Spleen (tissue), 11 donors: ENCODE data around the gene PPIL1. TPM values are rescaled to one million over a fixed set of nuclear protein-coding genes. Genes with fewer than 3 reads are reported as not detected.

ENCODE experiments used
- DNase-seq: peaks from one replicate; pipeline ENCODE4 v3.0.0-alpha.2; 2020
- H3K27ac ChIP-seq, 8 donors: fragments of 200-600 bp; sonication (generic) in 7 of 8; 1 replicate in 4 of 8; 2 replicates in 4 of 8; pipeline versions ENCODE4 v1.5.0 to v1.8.0; 2016 to 2021; ENCODE audit warnings: inconsistent platforms in 4 of 8, mild to moderate bottlenecking in 4 of 8, moderate library complexity in 1 of 8
- H3K27me3 ChIP-seq, 7 donors: fragments of 200-600 bp; sonication (generic) in 6 of 7; replicated peaks in 1 of 7; 1 replicate in 4 of 7; 2 replicates in 3 of 7; pipeline versions ENCODE4 v1.5.0 to v1.8.0; 2016 to 2021; ENCODE audit warnings: inconsistent platforms in 3 of 7, mild to moderate bottlenecking in 1 of 7
- H3K36me3 ChIP-seq, 6 donors: fragments of 200-600 bp; sonication (generic) in 5 of 6; 1 replicate in 4 of 6; 2 replicates in 2 of 6; pipeline versions ENCODE4 v1.5.0 to v1.8.0; 2016 to 2021; ENCODE audit warnings: inconsistent platforms in 2 of 6
- H3K4me1 ChIP-seq, 6 donors: fragments of 200-600 bp; sonication (generic) in 5 of 6; 1 replicate in 3 of 6; 2 replicates in 3 of 6; pipeline versions ENCODE4 v1.5.0 to v1.8.0; 2016 to 2021; ENCODE audit warnings: inconsistent platforms in 3 of 6
- H3K4me3 ChIP-seq, 8 donors: fragments of 200-600 bp; sonication (generic) in 7 of 8; 1 replicate in 4 of 8; 2 replicates in 4 of 8; pipeline versions ENCODE4 v1.5.0 to v1.8.0; 2016 to 2021; ENCODE audit warnings: inconsistent platforms in 4 of 8, mild to moderate bottlenecking in 4 of 8, moderate library complexity in 2 of 8
- H3K9me3 ChIP-seq, 8 donors: fragments of 200-600 bp; sonication (generic) in 7 of 8; 1 replicate in 4 of 8; 2 replicates in 4 of 8; pipeline versions ENCODE4 v1.5.0 to v1.8.0; 2016 to 2021; ENCODE audit warnings: inconsistent platforms in 4 of 8
- CTCF ChIP-seq, 11 experiments: fragments of 200-600 bp in 7 of 11; fragments of 450-650 bp in 4 of 11; sonication (generic) in 4 of 11; IDR thresholded peaks in 8 of 11; conservative IDR thresholded peaks in 3 of 11; 1 replicate in 7 of 11; 2 replicates in 4 of 11; pipeline versions ENCODE4 v1.4.0 to v1.8.0; 2016 to 2021; ENCODE audit warnings: antibody characterized with exemption in 11 of 11, inconsistent platforms in 4 of 11, mild to moderate bottlenecking in 1 of 11
- POLR2A ChIP-seq, 3 donors: fragments of 450-650 bp; IDR thresholded peaks; one replicate each; pipeline ENCODE4 v1.5.1; 2017; ENCODE audit warnings: antibody characterized with exemption in 3 of 3, mild to moderate bottlenecking in 1 of 3
- POLR2AphosphoS5 ChIP-seq, 3 donors: sonication (generic); formaldehyde crosslinking; IDR thresholded peaks; one replicate each; pipeline ENCODE4 v1.5.1; 2017; ENCODE audit warnings: antibody characterized with exemption in 3 of 3
- WGBS, 5 donors: extraction: QIAGEN DNeasy Blood & Tissue Kit in 3 of 5; methylation state at CpG; one replicate each; pipeline versions ENCODE4 v1.1.5 to v1.1.7; 2013 to 2018; 5-methylcytosine and 5-hydroxymethylcytosine counted together
- intact Hi-C: fragments of 100-400 bp; cut with DNase I; formaldehyde crosslinking; loops from one replicate; pipeline ENCODE4 v1.15.0; 2023; ENCODE audit warnings: low total_unique reads
- polyA plus RNA-seq, 3 donors: library from polyadenylated mRNA; stranded (reverse); fragments of 200-250 nt; gene quantifications; one replicate each; pipeline ENCODE4 v1.2.1, GENCODE V29; 2013
- total RNA-seq, 7 donors: library from RNA; depleted of rRNA in 3 of 7; stranded (reverse); fragments of >200 nt in 3 of 7; fragmentation: NEBNext Ultra II Directional in 4 of 7; extraction: Animal tissue kit (Norgen Biotek cat#: 25700) in 4 of 7; gene quantifications; one replicate each; pipeline versions ENCODE4 v1.1.0 to v1.2.1, GENCODE V29; 2016 to 2021
- donor health status: healthy with polysubstance abuse.
- donor health status: DM: no; HTN: no; CAD: no; lungs with moderate emphysema.
- donor health status: DM: no; HTN: no; CAD: no.
- donor health status: Bipolar disorder and iron deficiency.
- donor health status: healthy.
- donor health status: DM: no; HTN: no; CAD: no.
- donor health status: DM: yes; HTN: yes; CAD: no.

Gene PPIL1
- total and polyA plus RNA-seq, 10 donors: 8.7 to 26.4 (median 13.5) TPM

DNA sequence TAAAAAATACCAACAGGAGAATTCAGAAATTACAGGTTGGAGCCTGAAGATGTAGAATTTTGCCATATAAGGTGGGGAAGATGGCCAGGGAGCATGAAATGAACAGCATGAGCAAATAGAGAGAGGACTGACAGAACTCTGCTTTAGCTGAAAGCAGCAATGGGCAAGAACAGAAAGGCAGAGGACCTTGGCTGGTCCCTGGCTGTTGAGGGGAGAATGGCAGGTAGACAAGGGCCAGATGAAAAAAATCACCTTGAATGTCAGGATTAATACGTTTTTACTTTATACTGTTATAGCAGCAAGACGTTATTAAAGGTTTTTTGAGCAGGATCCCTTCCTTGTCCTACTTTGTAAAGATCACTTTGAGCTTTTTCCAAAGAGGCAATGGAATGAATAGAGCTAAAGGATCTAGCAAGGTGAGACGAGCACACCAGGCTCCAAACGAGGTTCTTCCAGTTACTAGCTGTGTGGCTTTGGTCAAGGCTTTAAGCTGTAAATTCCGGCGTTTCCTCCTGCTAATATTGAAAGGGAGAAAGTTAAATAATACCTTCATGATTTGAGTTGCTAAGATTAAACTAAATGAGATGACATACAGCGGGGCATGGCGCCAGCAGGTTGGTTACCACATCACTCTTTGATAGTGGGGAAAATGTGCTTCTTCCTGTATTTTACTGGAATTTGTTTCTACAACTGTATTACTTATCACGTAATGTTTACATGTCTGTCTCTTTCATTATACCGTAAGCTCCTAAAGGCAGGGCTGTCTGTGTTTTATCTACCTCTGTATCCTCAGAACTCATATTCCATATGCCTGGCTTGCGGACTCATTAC, 776 bp downstream of the PPIL1 start:
- no peak for TF ChIP-seq POLR2A (IDR thresholded peaks at IDR 0.05)
- TF ChIP-seq POLR2AphosphoS5 (IDR thresholded peaks at IDR 0.05): no peak
- H3K27ac ChIP-seq: peak overlapping the region; percentile 83 to 97 (median 92)
- intact Hi-C loops: no loop called here

GRCh38 chr6:36873115-36873514, 1.5 kb downstream of the PPIL1 start:
- no peak for TF ChIP-seq CTCF (IDR thresholded peaks at IDR 0.05 in 8 of 11, conservative IDR thresholded peaks at IDR 0.05 in 3 of 11)
- TF ChIP-seq POLR2AphosphoS5 (IDR thresholded peaks at IDR 0.05): no peak
- TF ChIP-seq POLR2A (IDR thresholded peaks at IDR 0.05): no peak
- Histone ChIP-seq H3K36me3 (peaks cover 0 to 37% (median 19%) of the 10 kb centered on the region in 6 donors), H3K4me1 (peaks cover 15 to 52% (median 24%) of the 10 kb centered on the region in 6 donors), H3K27me3 (no peaks in the 10 kb centered on the region), H3K27ac (no peak overlapping the region), H3K4me3 (peak overlapping the region in 2 of 8 donors; percentile 91 to 99), H3K9me3 (no peaks in the 10 kb centered on the region)
- intact Hi-C loops: no loop called here
- WGBS, 5 donors: 83 to 94% (median 90%) methylated on average over 1 of the region's 1 CpG
- no peak for DNase-seq

More for the DNA sequence above, 776 bp downstream of the PPIL1 start:
- Histone ChIP-seq H3K4me3 (peak overlapping the region; percentile 89 to 100 (median 96)), H3K36me3 (peaks cover 0 to 30% (median 15%) of the 10 kb centered on the region in 6 donors), H3K4me1 (peaks cover 15 to 45% (median 24%) of the 10 kb centered on the region in 6 donors), H3K27me3 (no peaks in the 10 kb centered on the region), H3K9me3 (no peaks in the 10 kb centered on the region)
- WGBS, 5 donors: 14 to 21% (median 14%) methylated on average over 11 of the region's 11 CpGs
- DNase-seq: no peak

- H3K4me3 ChIP-seq: no peak overlapping the region
- 91 to 98% (median 95%) methylated on average over 3 of the region's 3 CpGs for WGBS, 5 donors
Measured at GRCh38 chr6:36871686-36872085, 2.9 kb downstream of the PPIL1 start.

DNA sequence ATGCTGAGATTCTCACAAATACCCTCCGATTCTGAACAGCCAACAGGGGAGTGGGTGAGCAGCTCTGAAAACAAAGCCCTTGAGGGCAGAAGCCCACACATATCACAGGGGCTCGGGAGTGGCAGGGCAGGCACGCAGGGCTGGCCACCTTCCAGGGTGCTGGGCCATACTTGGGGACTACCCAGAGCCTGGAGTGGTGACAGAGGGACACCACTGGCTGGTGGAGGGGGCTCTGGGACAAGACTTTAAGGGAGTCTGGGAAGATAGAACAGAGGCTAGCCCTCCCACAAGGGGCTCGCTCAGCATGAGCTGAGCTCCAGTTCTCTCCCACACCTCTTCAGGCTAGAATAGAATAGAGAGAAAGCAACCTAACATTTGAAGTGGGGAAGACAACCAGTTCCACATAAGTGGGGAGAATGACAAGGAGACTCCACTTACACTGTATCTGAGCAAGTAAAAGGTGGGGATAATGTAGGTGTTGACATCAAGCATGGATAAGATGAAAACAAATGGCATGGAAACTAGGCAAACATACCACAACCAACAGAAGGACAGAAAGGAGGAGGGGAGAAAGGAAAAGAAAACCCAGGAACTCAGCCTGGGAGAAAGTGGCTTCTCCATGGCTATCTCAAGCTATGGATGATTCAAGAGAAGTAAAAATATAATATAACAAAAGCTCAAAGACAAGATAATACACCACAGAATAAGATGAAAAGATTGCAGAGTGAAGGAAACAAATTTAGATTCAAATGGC, 7.0 kb downstream of the PPIL1 start:
- no peak for TF ChIP-seq CTCF (IDR thresholded peaks at IDR 0.05 in 8 of 11, conservative IDR thresholded peaks at IDR 0.05 in 3 of 11)
- TF ChIP-seq POLR2A (IDR thresholded peaks at IDR 0.05): no peak
- TF ChIP-seq POLR2AphosphoS5 (IDR thresholded peaks at IDR 0.05): no peak
- Histone ChIP-seq H3K27ac (no peak overlapping the region), H3K4me1 (peaks cover 0 to 36% (median under 1%) of the 10 kb centered on the region in 6 donors), H3K36me3 (peaks cover 0 to 92% (median 41%) of the 10 kb centered on the region in 6 donors), H3K4me3 (no peak overlapping the region), H3K9me3 (no peaks in the 10 kb centered on the region), H3K27me3 (no peaks in the 10 kb centered on the region)
- DNase-seq: no peak
- WGBS, 5 donors: 85 to 92% (median 88%) methylated on average over 4 of the region's 4 CpGs
- intact Hi-C loops: no loop called here

More at GRCh38 chr6:36871686-36872085, 2.9 kb downstream of the PPIL1 start:
- DNase-seq: no peak
- intact Hi-C loops: no loop called here
- no peak overlapping the region for H3K27ac ChIP-seq
- no peaks in the 10 kb centered on the region for H3K9me3 ChIP-seq
- H3K27me3 ChIP-seq: no peaks in the 10 kb centered on the region
- H3K4me1 ChIP-seq: peaks cover 15 to 65% (median 24%) of the 10 kb centered on the region in 6 donors
- TF ChIP-seq CTCF (IDR thresholded peaks at IDR 0.05 in 8 of 11, conservative IDR thresholded peaks at IDR 0.05 in 3 of 11): no peak
- no peak for TF ChIP-seq POLR2AphosphoS5 (IDR thresholded peaks at IDR 0.05)
- TF ChIP-seq POLR2A (IDR thresholded peaks at IDR 0.05): no peak
- H3K36me3 ChIP-seq: peaks cover 0 to 51% (median 23%) of the 10 kb centered on the region in 6 donors
